HTR-8/SVneo (cell line): ENCODE measurements around the gene BIK.
"Not testable (repeated sequence)": the region's sequence is repeated elsewhere in the genome, so short reads cannot be mapped to it uniquely, and the experiment has no call there.

ENCODE experiments used
- DNase-seq: peaks from one replicate; pipeline ENCODE4 v3.0.0; 2011; ENCODE audit warnings: low spot score, mixed read lengths; ENCODE audit not compliant: insufficient read length
- FAIRE-seq: peaks from 2 replicates; lab custom pipeline; 2011; peaks lifted over from hg19 to GRCh38; lab: Jason Lieb, UNC

The BIK gene

DNA sequence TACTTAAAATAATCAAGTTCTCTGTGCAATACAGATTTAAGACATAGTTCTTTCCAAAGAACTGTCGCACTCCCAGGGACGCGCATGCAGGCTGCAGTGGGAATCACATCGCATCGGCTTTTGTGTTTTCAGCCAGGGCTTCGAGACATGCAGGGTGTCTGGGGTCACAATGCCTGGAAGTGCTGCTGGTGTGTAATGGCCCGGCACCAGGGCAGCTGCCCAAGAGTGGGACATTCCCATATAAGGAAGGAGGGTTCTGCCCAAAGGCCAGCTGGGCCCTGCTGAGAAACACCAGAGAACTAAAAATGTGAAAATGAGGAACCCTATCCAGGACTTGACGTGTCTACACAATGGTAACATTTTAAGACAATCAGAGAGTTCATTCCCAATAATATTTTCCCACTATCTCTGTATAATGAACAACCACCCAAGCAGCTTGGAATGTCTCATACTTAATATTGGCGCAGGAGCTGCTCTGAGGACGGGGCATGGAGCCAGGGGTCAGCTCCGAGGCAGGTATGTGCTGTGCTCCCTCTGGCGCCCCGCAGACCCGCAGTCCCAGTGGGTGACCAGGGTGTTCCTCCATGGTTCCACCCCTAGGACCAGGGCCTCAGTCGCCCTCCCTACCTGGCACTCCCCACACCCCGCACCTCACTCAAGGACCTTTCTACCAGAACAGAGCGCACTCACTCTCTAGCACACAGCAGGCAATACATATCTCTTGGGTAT is 21.4 kb downstream of the BIK start:
- FAIRE-seq (no peak), DNase-seq (no peak)

DNA sequence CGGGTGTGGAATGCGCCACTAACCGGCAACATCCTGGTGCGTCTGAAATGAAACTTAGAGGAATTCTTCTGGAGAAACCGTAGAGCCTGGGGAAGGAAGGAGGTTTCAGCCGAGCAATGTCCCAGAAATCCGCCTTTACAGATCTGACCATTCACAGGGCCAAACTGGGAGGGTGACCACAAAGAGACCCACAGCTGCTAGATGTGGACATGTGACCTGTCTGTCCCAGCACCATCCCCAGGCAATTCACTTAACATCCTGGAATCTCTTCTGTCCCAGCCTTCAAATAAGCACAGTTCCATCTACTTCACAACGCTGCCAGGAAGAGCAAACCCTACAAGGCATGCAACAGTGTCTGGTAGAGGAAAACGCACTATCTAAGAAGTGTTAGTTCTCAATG is 22.9 kb downstream of the BIK start:
- DNase-seq (no peak), FAIRE-seq (no peak)

GRCh38 chr22:43134553-43134952 is 24.0 kb downstream of the BIK start:
- DNase-seq (no peak), FAIRE-seq (no peak)

DNA sequence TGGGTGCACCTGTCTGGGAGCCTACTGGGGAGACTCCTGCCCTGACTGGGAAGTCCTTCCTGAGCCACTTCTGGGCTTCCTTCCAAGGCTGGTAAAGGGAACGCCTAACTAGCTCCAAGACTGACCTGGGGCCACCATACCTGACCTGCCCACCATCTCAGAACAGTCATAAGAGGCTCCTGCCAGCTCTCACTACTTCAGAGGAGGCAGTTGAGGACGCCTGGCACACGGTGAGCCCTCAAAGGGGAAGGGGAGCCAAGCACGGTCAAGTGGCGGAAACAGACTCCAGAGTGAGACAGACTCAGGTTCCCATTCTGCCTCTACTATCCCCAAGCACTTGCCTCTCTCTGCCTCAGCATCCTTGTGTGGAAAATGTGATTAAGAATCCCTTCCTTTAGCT is 25.0 kb downstream of the BIK start:
- FAIRE-seq: no peak
- DNase-seq: no peak

DNA sequence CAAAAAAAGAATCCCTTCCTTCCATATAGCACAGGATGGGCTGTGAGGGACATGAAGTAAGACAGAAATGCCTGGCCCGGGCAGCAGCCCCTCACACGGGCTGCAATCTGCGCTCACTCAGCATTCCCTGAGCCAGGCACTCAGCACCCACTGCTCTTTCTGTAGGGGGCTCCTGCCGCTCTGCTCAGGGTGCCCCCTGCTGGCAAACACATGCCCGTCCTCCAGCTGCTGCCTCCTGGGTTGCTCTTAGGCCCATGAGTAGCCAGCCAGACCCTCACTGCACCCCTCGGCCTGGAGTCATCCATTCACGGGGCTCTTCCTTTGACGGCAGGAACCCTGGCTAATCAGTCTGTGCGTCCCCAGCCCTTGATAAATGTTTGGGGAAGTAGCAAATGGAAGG is 25.7 kb downstream of the BIK start:
- DNase-seq (peak; percentile 67), FAIRE-seq (no peak)

- FAIRE-seq: no peak
- DNase-seq: no peak
These were observed 26.3 kb downstream of the BIK start for GRCh38 chr22:43136801-43137200.

DNA sequence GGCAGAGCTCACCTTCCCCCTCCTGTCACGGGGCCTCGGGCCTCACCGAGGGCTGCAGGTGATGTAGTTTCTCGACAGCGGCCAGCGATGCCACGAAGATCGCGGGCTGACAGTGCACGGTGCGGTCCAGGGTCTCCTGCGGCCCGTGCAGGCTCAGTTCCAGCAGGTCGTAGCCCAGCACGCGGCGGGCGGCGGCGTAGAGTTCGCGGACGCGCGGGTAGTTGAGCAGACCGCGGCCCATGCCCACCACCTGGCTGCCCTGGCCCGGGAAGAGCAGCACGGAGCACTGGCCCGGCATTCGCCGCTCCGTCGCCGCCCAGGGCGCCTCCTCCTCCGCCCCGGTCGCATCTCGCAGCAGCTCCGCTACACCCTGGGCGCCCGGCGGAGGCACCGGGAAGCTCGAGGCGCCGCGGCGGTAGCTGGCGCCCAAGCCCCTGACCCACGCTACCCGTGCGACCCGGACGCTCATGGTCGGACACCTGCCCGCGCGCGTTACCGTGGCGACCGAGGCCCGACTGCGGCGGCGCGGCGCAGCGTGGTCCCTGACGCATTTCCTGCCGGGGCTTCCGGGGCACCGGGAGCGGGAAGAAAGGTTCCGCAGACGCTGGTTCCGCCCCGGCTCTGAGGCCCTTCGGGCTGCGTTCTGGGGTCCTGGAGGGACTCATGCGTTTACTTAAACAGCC is 32.5 kb downstream of the BIK start, which contains the start of gene MCAT:
Gene MCAT (minus strand): TSS at position 519 of the 683 bp plus-strand sequence. CDS start 50 bp downstream, at position 469.
- DNase-seq (peak; percentile 75), FAIRE-seq (no peak)

DNA sequence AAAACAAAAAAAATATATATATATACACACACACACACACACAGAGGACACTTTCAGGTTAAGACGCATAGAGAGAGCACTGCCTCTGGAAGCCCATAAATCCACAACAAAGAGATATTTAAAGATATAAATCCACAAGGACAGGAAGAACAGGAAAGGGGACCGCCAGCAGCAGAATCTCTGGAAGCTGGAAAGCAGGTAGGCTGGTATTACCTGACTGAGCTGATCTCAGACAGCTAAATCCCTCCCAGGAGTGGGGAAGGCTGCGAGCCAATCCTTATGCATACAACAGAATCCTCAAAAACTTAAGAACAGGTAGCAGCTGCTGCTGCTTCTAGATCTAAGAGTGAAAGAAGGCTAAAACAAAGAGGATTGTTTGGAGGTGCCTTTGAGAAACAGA is 34.4 kb downstream of the BIK start:
- DNase-seq (no peak), FAIRE-seq (no peak)

GRCh38 chr22:43145371-43145770 is 34.8 kb downstream of the BIK start:
- not testable (repeated sequence) for FAIRE-seq, DNase-seq

DNA sequence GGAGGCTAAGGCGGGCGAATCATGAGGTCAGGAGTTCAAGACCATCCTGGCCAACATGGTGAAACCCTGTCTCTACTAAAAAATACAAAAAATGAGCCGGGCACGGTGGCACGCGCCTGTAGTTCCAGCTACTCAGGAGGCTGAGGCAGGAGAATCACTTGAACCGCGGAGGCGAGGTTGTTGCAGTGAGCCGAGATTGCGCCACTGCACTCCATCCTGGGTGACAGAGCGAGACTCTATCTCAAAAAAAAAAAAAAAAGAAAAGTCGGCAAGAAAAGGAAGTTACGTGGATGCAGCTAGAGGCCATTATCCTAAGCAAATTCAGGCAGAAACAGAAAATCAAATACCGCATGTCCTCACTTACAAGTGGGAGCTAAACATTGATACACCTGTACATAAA is 35.8 kb downstream of the BIK start:
- not testable (repeated sequence) for DNase-seq, FAIRE-seq

DNA sequence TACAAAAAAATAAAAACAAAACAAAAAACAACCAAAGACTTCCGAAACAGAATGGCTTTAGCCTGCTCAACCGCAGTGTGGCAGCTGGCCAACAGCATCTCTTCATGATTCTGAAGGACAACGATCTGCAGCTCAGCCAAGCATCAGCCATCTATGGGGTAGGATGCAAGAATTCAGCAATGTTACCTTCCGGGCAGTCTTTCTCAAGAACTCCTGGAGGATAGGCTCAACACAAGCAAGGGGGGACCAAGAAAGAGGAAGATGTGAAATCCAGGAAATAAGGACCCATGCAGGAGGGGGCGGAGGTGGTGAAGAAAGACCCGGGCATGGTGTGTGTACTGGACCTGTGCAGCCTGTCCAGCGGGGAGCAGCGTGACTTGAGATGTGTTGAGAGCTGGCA is 37.3 kb downstream of the BIK start:
- FAIRE-seq: no peak

GRCh38 chr22:43148581-43148980 is 38.0 kb downstream of the BIK start:
- DNase-seq (no peak), FAIRE-seq (no peak)

More for the DNA sequence above, 37.3 kb downstream of the BIK start:
- DNase-seq: no peak

GRCh38 chr22:43150731-43151206 is 40.2 kb downstream of the BIK start:
- DNase-seq (no peak), FAIRE-seq (no peak)

DNA sequence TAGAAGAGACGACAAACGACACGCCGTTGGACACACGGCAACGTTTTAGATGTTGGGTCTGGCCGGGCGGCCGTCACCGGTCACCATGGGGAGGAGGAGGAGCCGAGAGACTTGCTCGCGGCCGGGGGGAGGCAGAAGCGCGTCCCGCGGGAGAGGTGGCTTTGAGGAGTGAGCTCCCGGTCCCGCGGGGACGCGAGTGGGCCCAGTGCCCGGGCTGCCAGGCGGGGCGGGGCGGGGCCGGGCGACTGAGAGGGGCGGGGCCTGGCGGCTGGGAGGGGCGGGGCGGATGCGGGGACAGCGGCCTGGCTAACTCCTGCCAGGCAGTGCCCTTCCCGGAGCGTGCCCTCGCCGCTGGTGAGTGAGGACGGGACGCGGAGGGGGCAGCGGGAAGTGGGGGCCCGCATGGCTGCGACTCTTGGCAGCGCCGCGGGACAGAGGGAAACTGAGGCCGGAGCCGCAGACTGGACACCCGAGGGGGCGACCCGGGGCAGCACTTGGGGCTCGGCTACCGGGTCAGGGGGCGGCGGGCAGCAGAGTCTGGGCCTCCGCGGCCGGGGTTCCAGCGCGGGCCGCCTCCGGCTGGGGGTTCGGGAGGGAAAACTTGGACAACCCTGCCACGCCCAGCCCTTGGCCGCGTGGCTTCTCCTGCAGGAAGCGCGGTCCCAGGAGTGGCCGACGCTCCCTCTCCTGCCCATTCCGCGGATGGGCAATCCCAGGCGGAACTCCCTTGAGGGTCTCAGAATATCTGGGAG is 40.9 kb downstream of the BIK start, which contains the start of gene TSPO:
Gene TSPO (plus strand): TSS at position 309 of the 752 bp plus-strand sequence. CDS start 7,680 bp downstream, outside the sequence.
- peak; percentile 51 for FAIRE-seq
- peak; percentile 72 for DNase-seq

GRCh38 chr22:43152003-43152356 is 41.4 kb downstream of the BIK start:
- DNase-seq (no peak), FAIRE-seq (no peak)

DNA sequence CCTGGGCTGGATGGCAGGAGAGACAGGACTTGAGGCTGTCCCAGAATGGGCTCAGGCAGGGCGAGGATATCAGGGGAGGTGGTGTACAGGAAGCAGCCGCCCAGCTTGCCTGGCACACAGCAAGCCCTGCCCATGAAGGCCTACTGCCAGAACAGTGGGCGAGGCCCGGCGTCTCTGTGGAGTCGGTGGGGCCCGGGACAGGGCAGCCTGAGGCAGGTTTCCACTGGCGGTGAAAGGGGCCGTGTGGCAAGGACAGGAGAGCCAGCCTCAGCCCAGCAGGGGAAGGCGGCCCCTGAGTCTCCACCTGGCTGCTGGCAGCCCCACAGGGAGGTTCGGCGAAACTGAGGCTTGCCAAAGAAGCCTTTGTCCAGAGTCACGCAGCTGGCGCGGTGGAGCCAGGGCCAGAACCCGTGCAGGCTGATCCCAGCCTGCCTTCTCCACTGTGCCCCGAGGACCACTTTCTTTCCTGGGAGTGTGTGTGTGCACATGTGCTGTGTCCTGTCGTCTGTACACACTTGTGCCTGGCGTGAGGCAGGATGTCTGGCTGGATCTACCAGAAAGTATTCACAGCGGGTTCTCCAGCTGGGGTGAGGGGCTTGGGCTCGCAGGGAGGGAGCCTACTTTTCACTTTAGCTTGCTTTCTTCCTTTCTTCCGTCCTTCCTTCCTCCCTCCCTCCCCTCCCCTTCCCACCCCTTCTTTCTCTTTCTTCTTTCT is 42.0 kb downstream of the BIK start:
- DNase-seq: no peak
- no peak for FAIRE-seq

- DNase-seq (no peak), FAIRE-seq (no peak)
These were observed 43.3 kb downstream of the BIK start for GRCh38 chr22:43153899-43154298.

- no peak for DNase-seq
These were observed 44.5 kb downstream of the BIK start for GRCh38 chr22:43154887-43155536.

DNA sequence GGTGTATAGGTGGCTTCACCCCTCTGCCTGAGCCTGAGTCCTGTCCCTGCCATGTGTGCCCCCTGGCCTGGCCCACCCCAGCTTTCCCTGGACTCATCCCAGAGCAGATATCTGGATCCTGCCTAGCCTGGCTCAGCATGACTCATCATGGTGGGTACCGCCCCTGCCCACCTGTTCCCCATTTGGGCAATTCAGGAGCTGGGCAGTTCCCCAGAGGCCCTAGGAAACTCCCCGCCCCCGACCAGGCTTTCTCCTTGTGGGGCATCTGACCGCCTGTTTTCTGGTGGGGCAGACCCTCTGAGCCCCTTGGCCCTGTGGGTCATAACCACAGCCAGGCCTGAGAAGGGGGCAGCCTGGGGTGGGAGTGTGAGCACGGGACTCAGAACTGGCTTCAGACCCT is 45.2 kb downstream of the BIK start:
- DNase-seq: no peak
- no peak for FAIRE-seq

More at GRCh38 chr22:43154887-43155536, 44.5 kb downstream of the BIK start:
- FAIRE-seq: no peak

DNA sequence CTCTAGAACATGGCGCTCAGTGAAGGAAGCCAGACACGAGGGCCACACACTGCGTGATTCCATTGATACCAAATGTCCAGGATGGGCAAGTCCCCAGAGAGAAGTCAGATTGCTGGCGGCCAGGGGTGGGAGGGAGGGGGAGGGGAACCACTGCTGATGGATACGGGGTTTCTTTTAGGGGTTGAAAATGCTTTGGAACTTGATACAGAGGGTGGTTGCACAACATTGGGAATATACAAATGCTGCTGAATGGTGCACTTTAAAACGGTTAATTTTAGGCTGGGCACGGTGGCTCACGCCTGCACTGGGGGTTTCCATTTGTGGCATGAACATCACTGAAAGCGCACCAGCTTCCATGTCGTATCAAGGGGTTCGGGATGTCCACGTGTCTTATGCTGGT is 45.9 kb downstream of the BIK start:
- no peak for FAIRE-seq
- DNase-seq: no peak
